Memory B cell (primary cell): ENCODE results near the gene ATP8A2.
A peak's percentile ranks its signal among the peaks of the same experiment; 100 is the strongest.

Experiments used
- ATAC-seq: fragments of 150-1000 bp; cut with Tn5 transposase; 2 replicates; pipeline ENCODE4 v1.10.0; 2021; ENCODE audit warnings: low read depth, mild to moderate bottlenecking, moderate library complexity
- DNase-seq, 2 donors: peaks; one replicate each; pipeline ENCODE4 v3.0.0; 2022; ENCODE audit warnings: low spot score in 2 of 2
- H3K27ac Mint-ChIP-seq: one replicate; pipeline ENCODE4 v1.8.0; 2022; ENCODE audit warnings: mild to moderate bottlenecking, moderate library complexity, mixed read lengths
- H3K27me3 Mint-ChIP-seq: one replicate; pipeline ENCODE4 v1.8.0; 2022; ENCODE audit warnings: mixed read lengths
- H3K36me3 Mint-ChIP-seq: one replicate; pipeline ENCODE4 v1.8.0; 2022; ENCODE audit warnings: mild to moderate bottlenecking, mixed read lengths
- H3K4me1 Mint-ChIP-seq: one replicate; pipeline ENCODE4 v1.8.0; 2022; ENCODE audit warnings: mixed read lengths
- H3K4me3 Mint-ChIP-seq: one replicate; pipeline ENCODE4 v1.8.0; 2022; ENCODE audit warnings: mild to moderate bottlenecking, moderate library complexity, mixed read lengths
- H3K9me3 Mint-ChIP-seq: one replicate; pipeline ENCODE4 v1.8.0; 2022; ENCODE audit warnings: mixed read lengths

Gene ATP8A2

DNA sequence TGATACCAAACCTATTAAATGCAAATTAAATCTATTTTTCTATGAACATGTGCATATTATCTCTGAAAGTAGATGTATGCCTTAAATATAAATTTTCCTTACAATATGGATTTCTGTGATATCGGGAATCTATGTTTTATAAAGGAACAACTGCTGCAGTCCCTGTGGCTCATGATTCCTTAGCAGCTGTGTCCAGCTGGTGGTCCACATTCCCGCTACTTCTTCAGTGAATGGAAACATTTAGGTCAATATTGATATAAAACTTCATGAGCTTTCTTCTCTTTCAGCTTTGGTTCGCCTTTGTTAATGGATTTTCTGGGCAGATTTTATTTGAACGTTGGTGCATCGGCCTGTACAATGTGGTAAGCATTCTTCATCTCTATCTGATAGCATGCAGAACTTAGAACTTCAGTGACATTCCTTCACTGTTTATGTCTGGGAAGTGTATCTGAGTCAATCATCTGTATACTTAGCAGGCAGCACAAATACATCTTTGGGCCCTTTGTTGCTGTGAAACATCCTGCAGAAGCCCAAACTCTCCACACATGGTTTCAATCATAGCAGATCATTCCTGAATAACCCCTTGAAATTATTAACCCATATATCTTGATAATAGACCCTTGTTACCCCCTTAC lies 456.2 kb downstream of the ATP8A2 start:
- H3K4me3 Mint-ChIP-seq = no peak overlapping the region
- ATAC-seq (no peak), DNase-seq (no peak)
- no peak overlapping the region for H3K27ac Mint-ChIP-seq
- H3K27me3 Mint-ChIP-seq = peaks cover 2% of the 10 kb centered on the region
- no peaks in the 10 kb centered on the region for H3K36me3 Mint-ChIP-seq
- H3K9me3 Mint-ChIP-seq = no peaks in the 10 kb centered on the region
- no peaks in the 10 kb centered on the region for H3K4me1 Mint-ChIP-seq

DNA sequence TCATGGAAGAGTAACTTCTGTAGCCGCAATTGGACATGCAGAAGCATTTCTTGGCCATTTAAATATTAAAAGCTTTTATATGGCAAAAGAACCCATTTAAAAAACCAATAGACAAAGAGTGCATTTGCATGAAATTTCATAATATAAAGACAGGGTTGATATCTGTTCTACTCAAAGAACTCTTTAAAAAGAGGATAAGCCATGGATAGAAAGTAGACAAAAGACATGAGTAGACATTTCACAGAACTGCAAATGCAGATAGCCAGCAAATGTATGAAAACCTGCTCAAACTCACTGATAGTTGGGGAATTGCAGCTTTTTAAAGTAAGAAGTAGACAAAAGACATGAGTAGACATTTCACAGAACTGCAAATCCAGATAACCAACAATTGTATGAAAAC lies 462.0 kb downstream of the ATP8A2 start:
- Mint-ChIP-seq H3K27ac (no peak overlapping the region), H3K27me3 (peaks cover 2% of the 10 kb centered on the region), H3K4me3 (no peak overlapping the region), H3K4me1 (no peaks in the 10 kb centered on the region), H3K36me3 (no peaks in the 10 kb centered on the region), H3K9me3 (no peaks in the 10 kb centered on the region)
- DNase-seq (no peak), ATAC-seq (no peak)

DNA sequence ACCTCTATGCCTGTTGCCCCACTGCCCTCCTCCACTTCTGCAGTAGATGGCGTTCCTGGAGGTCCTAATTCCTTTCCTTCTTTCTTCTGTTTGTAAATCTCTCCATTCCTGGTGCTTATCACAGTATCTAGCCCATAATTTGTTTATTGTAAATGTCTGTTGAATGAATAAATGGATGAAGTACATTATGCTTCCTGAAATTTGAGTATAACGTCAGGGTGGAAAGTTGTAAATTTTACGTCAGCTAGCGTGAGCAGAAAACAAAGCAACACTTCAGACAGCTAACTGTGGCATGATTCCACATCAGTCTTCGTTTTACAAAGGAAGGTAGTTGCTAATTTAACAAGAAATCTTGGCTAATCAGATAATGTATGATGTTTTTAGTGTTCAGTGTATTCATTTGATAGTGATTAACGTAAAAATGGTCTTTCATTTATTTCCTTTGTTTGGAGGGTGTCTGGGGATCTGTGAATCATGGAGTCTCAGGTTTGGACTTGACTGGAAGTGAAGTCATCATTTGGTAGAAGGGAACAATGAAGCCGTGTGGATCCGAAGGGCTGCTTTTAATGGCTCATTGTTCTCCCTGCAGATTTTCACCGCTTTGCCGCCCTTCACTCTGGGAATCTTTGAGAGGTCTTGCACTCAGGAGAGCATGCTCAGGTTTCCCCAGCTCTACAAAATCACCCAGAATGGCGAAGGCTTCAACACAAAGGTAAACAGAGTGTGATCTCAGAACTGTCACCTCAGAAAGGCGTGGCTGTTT lies 465.0 kb downstream of the ATP8A2 start:
- H3K36me3 Mint-ChIP-seq = no peaks in the 10 kb centered on the region
- peaks cover 2% of the 10 kb centered on the region for H3K27me3 Mint-ChIP-seq
- ATAC-seq = no peak
- H3K4me3 Mint-ChIP-seq = no peak overlapping the region
- no peaks in the 10 kb centered on the region for H3K9me3 Mint-ChIP-seq
- no peak overlapping the region for H3K27ac Mint-ChIP-seq
- DNase-seq = no peak
- no peaks in the 10 kb centered on the region for H3K4me1 Mint-ChIP-seq

DNA sequence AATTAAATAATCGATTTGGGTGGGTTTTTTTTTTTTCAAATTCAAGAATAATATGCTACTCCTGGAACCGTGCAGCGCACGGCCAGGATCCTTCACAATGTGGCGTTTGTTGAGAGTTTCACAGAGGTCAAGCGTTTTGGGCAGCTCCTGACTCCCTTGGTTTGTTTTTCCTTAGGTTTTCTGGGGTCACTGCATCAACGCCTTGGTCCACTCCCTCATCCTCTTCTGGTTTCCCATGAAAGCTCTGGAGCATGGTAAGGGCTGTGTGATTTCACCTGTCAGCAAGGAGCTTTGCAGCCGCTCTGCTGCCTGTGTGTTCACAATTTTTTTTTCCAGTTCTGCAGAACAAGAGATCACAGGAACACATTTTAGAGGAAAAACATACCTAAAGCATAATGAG lies 467.6 kb downstream of the ATP8A2 start:
- no peak overlapping the region for H3K27ac Mint-ChIP-seq
- peaks cover 8% of the 10 kb centered on the region for H3K27me3 Mint-ChIP-seq
- DNase-seq (no peak), ATAC-seq (no peak)
- peaks cover 2% of the 10 kb centered on the region for H3K9me3 Mint-ChIP-seq
- H3K4me1 Mint-ChIP-seq = no peaks in the 10 kb centered on the region
- no peak overlapping the region for H3K4me3 Mint-ChIP-seq
- no peaks in the 10 kb centered on the region for H3K36me3 Mint-ChIP-seq

DNA sequence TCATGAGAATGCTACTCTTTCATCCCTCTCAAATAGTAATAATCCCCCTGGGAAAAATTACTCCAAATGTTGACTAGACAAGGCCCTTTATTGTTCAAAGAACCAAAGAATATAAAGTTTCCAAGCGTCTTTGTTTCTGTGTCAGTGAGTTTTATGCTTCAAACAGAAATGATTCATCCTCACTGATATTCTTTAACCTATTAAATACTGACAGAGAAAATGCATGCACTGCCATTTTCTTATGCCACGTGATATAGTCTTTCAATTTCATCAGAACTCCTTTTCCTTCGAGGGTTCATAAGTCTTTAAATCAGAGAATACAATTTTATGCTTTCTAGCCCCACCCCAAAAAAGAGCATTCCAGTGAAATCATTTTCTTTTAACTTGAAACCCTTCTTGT lies 468.5 kb downstream of the ATP8A2 start:
- Mint-ChIP-seq H3K27ac (no peak overlapping the region), H3K9me3 (peaks cover 2% of the 10 kb centered on the region), H3K4me3 (no peak overlapping the region), H3K4me1 (no peaks in the 10 kb centered on the region), H3K36me3 (no peaks in the 10 kb centered on the region), H3K27me3 (peaks cover 6% of the 10 kb centered on the region)
- no peak for ATAC-seq
- DNase-seq = no peak

DNA sequence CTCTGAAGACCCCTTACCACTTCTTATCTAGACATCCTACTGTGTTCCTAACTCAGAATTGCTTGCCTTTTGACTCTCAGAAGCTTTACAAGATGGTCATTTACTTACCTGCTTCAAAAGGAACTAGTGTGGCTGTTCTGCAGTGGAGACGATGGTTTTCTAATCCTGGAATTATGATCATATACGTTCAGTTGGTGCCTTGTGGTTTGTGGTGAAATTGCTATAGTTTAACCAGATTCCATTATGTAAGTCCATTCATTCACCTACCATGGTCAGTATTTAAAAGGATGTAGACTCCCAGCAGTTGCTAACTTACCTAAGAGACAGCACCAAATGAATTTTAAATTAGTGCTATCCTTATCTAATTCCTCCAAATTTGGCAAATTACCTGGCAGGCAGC lies 469.2 kb downstream of the ATP8A2 start:
- Mint-ChIP-seq H3K4me3 (no peak overlapping the region), H3K27me3 (peaks cover 6% of the 10 kb centered on the region), H3K27ac (no peak overlapping the region), H3K4me1 (no peaks in the 10 kb centered on the region), H3K9me3 (peaks cover 2% of the 10 kb centered on the region), H3K36me3 (no peaks in the 10 kb centered on the region)
- DNase-seq = no peak
- no peak for ATAC-seq

DNA sequence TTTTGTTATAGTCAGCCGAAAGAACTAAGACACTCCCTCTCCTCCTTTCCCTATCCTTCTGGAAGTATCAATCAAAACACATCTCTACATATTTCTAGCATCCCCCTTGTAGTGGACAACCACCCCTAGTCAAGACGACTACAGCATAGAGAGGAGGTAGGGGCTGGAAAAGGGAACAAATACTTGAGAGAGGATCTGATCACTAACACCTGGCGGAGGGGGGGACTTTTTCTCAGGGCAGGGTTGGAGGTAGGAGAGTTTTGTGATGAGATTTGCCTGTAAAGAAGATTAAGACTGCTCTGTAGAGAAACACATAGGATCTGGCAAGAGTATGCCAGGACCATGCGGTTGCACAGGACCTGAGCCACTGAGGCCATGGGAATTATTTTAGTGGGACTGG lies 471.9 kb downstream of the ATP8A2 start:
- DNase-seq = no peak
- no peak for ATAC-seq
- Mint-ChIP-seq H3K36me3 (no peaks in the 10 kb centered on the region), H3K9me3 (peaks cover 2% of the 10 kb centered on the region), H3K27ac (no peak overlapping the region), H3K4me3 (no peak overlapping the region), H3K4me1 (peaks cover 4% of the 10 kb centered on the region), H3K27me3 (peaks cover 8% of the 10 kb centered on the region)

DNA sequence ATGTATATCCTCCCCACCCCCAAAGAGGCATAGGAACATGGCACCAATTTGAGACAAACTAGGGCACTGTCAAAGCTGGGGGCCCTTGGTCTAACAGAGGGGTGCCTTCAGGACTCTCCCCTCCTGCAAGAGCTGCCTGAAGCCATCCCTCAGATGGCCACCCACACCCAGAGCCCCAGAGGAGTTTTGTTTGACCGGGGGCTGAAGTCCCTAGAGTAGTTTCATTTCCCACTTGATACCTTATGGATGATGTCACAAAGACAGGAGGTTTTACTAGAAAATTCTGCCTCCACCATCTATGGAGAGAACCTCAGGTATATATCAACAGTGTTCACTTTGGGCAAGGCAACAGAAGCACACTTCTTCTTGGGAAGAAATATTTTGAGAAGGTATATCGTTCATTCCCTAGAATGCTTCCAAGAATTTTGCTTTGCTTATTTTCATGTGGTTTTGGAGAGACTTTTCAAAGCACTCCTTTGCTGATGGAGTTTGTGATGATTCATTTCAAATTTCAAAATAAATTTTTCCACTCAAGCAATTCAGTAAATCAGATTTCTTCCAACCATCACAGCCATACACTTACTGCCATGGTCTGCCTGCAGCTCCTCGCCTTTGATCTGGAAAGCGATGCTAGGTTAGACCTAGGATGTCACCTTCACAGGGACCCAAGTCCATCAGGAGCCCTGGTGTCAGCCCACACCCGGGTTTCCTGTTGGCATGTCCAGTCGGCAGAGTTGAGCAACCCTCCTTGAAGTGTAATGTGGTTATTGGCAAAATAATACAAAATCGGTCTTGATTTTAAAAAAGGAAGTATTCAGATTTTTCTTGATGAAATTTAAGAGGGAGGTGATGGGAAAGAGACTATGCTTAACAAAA lies 473.0 kb downstream of the ATP8A2 start:
- H3K4me1 Mint-ChIP-seq = peaks cover 4% of the 10 kb centered on the region
- peaks cover 8% of the 10 kb centered on the region for H3K27me3 Mint-ChIP-seq
- H3K9me3 Mint-ChIP-seq = peaks cover 2% of the 10 kb centered on the region
- ATAC-seq = no peak
- DNase-seq = no peak
- no peak overlapping the region for H3K27ac Mint-ChIP-seq
- H3K36me3 Mint-ChIP-seq = no peaks in the 10 kb centered on the region
- no peak overlapping the region for H3K4me3 Mint-ChIP-seq

DNA sequence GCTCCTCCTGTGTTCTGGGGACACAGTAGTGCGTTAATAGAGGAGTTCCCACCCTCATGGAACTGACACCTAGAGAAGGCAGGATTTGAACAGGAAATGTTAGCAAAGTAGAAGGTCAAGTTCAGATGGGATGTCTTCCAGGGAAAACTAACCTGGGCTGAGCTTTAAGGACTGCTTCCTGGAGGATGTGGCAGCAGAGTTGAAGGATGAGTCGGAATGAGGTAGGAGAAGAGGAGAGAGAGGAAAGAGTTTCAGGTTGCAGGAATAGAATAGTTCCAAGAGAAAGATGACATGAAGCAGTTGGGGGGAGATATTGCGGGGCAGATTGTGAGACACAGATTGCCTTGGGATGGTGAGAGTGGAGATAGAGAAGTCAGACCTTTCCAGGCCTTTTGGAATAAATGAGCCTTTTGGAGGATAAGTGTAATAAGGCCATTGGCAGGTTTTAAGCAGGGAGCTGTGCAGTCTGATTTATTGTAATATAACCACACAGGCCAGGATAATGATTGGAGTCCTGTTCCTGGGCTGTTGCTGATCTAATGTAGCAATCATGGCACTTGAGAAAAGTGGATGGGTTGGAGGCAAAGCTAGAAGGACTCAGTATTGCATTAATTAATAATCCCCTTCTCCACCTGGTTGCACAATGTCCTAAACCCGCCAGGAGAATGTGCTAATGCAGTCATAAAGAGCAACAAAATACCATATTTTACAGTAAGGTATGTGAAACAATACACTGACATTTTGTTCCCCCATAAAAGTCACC lies 474.6 kb downstream of the ATP8A2 start:
- Mint-ChIP-seq H3K9me3 (peaks cover 2% of the 10 kb centered on the region), H3K4me1 (peaks cover 8% of the 10 kb centered on the region), H3K4me3 (no peak overlapping the region), H3K36me3 (no peaks in the 10 kb centered on the region), H3K27ac (no peak overlapping the region), H3K27me3 (peaks cover 8% of the 10 kb centered on the region)
- DNase-seq = no peak
- no peak for ATAC-seq

DNA sequence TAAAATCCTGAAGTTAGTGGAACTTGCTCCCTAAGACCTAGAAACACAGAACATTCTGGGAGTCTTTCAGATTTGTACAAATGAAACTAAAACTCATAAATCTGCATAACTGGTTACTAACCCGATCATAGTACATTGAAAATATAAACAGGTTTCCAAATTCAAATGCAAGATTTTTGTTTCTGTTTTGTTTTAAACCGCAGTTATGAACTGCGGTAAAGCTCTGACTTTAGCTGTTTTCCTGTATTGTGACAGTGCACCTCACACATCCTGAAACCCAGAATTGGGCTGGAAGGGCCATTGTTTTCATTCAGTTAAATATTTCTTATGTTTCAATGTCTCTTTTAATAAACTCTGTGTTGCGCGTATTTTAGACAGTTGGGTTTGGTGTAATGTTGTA lies 475.4 kb downstream of the ATP8A2 start:
- Mint-ChIP-seq H3K27me3 (peaks cover 6% of the 10 kb centered on the region), H3K27ac (no peak overlapping the region), H3K4me3 (no peak overlapping the region), H3K4me1 (peaks cover 8% of the 10 kb centered on the region), H3K9me3 (no peaks in the 10 kb centered on the region), H3K36me3 (no peaks in the 10 kb centered on the region)
- DNase-seq (no peak), ATAC-seq (peak; percentile 60)

DNA sequence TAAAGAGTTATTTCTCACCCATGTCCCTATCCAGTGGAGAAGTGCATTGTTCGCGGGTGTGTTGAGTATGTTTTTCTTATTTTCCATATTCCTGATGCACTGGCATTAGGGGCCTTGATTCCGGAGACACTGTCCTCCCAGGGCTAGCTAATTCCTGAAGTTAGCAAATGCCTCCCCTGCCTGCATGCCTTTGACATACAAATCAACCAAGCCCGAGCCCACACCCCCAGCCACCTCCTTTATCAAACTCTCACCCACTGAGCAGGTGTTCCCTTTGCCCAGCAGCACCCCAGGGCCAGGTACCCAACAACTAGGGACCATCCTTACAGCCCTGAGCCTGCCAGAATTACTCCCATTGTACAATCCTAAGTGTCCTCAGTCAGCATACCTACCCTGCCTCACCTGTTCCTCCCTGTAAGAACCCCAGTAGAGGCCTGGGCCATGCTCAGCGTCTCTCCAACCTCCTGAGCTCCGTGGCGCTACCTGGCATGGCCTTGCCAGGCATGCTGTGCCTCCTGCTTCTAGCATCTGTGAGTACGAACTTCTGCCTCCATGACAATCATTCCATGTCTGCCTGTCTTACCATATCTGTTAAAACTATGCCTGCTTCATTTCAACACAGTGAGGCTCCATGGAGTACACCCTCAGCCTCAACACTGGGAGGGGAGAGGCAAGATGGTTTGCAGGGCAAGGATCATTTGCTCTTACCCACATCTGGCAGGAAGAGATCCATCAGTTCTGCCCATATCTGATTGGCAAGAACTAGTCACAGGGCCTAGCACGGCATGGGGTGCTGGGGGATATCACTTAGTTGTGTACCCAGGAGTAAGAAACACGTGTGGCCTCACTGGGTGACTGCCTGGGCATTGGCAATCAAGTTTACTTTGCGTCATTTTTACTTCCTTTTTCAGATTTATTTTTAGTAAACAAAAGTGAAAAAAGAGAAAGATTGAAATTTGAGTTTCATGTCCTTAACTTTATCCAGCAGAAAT lies 476.2 kb downstream of the ATP8A2 start:
- DNase-seq (no peak), ATAC-seq (peak; percentile 67)
- H3K9me3 Mint-ChIP-seq = no peaks in the 10 kb centered on the region
- H3K4me1 Mint-ChIP-seq = peaks cover 8% of the 10 kb centered on the region
- H3K27me3 Mint-ChIP-seq = peaks cover 2% of the 10 kb centered on the region
- no peak overlapping the region for H3K27ac Mint-ChIP-seq
- H3K36me3 Mint-ChIP-seq = no peaks in the 10 kb centered on the region
- H3K4me3 Mint-ChIP-seq = no peak overlapping the region

DNA sequence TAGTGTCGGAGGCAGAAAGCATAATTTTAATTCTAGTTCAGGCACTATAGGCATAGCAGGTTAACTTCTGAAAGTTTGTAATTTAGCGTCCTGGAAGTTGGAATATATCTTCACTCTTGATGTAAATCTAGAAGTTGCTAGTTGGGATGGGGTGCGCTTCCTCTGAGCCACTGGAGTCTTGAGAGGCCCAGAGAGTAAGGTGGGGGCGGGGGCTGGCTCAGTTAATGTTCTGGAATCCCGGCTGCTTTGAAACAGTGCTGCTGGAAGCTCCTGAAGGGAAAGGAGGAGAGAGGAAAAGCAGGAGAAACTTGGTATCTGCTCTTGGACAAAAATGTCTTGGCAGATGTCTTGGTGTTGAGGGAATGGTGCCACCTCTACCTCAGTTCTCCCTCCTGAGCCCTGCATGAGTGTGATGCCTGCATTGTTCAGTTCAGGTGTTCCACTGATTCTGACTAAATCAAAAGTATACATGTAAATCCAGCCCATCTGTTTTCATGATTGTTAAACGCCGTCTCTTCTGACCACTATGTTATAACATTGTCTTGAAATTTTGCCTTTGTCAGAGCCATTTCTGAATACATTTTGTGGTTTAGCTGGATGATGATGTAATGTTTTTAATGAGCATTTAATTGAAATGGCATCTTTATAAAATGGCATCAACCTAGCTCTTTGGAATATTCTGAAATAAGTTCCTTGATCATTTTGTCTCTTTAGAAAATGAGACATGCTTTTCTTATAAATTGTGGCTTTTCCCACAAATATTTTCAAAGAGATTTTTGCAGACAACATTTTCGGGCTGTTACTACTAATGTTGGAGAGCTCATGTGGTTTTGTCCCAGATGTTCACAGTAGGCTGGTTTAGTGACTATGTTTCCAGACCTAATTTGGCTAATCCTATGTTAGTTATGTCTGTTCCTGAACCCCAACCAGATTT lies 477.3 kb downstream of the ATP8A2 start:
- Mint-ChIP-seq H3K27ac (no peak overlapping the region), H3K36me3 (no peaks in the 10 kb centered on the region), H3K9me3 (no peaks in the 10 kb centered on the region), H3K4me1 (peaks cover 8% of the 10 kb centered on the region), H3K4me3 (no peak overlapping the region), H3K27me3 (peaks cover 2% of the 10 kb centered on the region)
- DNase-seq (no peak), ATAC-seq (no peak)
